HFF-Myc (cell line): ENCODE results near the gene RAD51B.
"Not testable (repeated sequence)": the region's sequence is repeated elsewhere in the genome, so short reads cannot be mapped to it uniquely, and the experiment has no call there.

Source experiments
- DNase-seq: peaks from one replicate; pipeline ENCODE4 v3.0.0-alpha.2; 2011; ENCODE audit warnings: low read depth; ENCODE audit errors: extremely low read depth
- H3K4me3 ChIP-seq: replicated peaks from 2 replicates; pipeline ENCODE4 v1.5.1; 2011; ENCODE audit warnings: low read depth, mild to moderate bottlenecking, control low read depth, low read length
- CTCF ChIP-seq: IDR thresholded peaks from 2 replicates; pipeline ENCODE4 v1.5.1; 2012; ENCODE audit warnings: mild to moderate bottlenecking, low read depth, low read length, control low read depth; ENCODE audit errors: missing control alignments

Gene RAD51B

GRCh38 chr14:67984274-67984673 lies 164.7 kb downstream of the RAD51B start:
- DNase-seq, result no peak
- no peak overlapping the region for H3K4me3 ChIP-seq
- TF ChIP-seq CTCF, result no peak

- no peak for DNase-seq
- TF ChIP-seq CTCF, result no peak
- no peak overlapping the region for H3K4me3 ChIP-seq
Measured at GRCh38 chr14:67986131-67986841, 166.7 kb downstream of the RAD51B start.

- H3K4me3 ChIP-seq, result no peak overlapping the region
- TF ChIP-seq CTCF, result no peak
- DNase-seq, result no peak
Measured at GRCh38 chr14:67987606-67988005, 168.0 kb downstream of the RAD51B start.

GRCh38 chr14:67988210-67988609 lies 168.6 kb downstream of the RAD51B start:
- H3K4me3 ChIP-seq, DNase-seq: not testable (repeated sequence)

- no peak overlapping the region for H3K4me3 ChIP-seq
- DNase-seq, result no peak
- TF ChIP-seq CTCF, result no peak
Measured at GRCh38 chr14:67990576-67990975, 171.0 kb downstream of the RAD51B start.

- no peak for TF ChIP-seq CTCF
- no peak overlapping the region for H3K4me3 ChIP-seq
- no peak for DNase-seq
Measured at GRCh38 chr14:67994531-67994930, 175.0 kb downstream of the RAD51B start.

- no peak overlapping the region for H3K4me3 ChIP-seq
- DNase-seq, result no peak
- no peak for TF ChIP-seq CTCF
Measured at GRCh38 chr14:67996235-67996634, 176.7 kb downstream of the RAD51B start.
